CD4-positive, alpha-beta T cell treated with Interleukin-15 for 4 hours (primary cell): Measurements from ENCODE around the gene R3HDM2.

ENCODE experiments used
- DNase-seq: peaks from one replicate; pipeline ENCODE4 v3.0.0-alpha.2; 2020; ENCODE audit warnings: low spot score

R3HDM2 gene

DNA sequence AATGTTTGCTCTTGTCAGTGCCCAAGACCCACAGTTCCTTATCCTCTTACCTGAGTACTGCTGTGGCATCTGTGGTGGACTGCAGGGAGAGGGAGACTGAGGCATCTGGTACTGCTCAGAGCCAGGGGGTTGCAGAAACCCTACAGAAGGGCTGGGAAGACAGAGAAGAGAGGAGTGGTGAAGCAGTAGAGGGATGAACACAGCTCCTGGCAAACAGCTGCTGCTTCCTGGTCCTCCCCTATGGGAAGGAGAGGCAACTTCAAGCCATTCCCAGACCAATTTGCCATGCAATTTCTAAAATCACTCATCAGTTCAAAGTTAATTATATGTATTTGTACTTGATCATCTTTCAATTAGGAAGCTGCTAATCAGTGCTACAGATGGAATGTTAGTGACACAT lies 164.2 kb downstream of the R3HDM2 start:
- no peak for DNase-seq

DNA sequence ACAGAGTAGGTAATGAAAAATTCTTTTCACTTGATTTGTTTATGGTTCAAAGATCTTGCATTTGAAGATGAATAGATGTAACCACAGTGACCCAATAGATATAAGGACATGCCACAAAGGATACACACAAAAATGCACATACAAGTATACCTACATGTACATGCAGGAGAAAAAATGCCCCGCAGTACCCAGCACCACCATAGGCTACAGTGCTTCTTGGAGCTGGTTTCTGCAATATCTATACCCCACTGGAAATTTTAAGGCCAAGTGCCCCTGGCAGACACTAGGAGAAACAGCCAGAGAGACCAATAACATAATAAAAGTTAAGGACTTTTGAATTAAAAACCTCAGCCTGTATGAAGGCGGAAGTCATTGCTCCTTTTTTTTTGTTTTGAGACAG lies 167.7 kb downstream of the R3HDM2 start:
- DNase-seq, result no peak

DNA sequence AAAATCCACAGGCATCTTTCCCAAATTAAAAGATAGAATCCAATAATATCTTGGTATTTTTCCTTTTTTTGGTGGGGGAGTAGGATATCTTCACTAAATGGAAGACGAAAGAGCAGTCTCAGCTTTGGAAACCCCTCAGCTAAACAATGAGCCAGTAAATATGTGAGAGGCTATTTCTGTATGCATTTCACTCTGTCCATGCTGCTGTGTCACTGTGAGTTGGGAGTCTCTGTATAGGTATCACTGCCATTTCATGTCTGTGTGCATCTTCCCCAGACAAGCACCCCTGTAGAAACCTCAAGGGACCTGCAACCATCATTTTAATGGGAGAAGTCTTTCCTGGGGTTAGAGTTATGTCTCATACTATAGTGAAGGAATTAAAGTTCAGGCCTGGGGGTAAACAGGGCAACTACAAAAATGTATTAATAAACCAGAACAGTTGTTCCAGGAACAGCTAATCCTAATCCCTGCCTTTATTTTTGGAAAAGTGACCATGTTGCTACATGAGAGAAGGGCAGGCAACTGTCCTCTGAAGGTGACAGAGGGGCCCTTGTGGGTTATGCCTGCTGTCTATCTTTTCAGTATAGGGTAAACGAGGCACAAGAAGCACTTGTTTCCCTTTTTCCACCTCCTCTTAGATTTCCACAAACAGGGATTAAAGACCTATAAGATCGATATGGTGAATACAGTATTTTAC lies 168.6 kb downstream of the R3HDM2 start:
- no peak for DNase-seq

DNA sequence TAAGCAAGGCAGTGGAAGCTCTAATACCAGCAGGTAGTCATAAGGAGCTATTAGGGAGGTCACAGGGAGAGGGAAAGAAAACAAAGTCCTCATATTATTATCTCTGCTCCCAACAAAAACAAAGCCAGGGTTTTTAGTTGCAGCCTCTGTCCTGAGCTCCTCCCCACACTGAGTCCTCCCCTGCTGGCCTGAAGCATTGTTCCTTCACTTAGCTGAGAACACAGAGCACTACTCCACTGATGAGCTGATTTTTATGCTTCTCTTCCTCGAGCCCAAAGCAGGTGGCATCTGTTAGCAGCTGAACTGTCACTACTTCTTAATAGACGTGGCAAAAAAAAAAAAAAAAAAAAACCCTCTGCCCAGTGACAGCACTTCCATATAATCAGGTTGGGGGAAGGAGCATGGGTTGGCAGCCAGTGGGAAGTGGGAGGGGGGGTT lies 169.4 kb downstream of the R3HDM2 start:
- no peak for DNase-seq

DNA sequence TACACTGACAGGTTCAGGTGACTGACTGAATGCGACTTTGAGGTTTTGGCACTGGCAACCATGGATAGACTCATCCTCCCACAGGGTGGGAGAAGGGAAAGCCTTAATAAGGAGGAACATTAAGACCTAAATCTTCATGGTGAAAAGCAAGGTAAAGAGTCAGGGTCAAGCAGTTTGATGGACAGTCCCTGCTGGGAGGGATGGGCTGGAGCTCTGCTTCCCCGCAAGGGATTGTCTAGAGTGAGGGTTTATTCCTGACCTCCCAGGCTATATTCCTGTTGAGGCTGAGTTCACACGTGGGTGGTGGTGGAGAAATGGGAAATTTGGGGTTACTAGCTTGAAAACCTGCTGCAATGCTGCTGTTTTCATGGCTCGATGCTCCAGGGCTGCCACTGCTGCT lies 170.5 kb downstream of the R3HDM2 start:
- no peak for DNase-seq

DNA sequence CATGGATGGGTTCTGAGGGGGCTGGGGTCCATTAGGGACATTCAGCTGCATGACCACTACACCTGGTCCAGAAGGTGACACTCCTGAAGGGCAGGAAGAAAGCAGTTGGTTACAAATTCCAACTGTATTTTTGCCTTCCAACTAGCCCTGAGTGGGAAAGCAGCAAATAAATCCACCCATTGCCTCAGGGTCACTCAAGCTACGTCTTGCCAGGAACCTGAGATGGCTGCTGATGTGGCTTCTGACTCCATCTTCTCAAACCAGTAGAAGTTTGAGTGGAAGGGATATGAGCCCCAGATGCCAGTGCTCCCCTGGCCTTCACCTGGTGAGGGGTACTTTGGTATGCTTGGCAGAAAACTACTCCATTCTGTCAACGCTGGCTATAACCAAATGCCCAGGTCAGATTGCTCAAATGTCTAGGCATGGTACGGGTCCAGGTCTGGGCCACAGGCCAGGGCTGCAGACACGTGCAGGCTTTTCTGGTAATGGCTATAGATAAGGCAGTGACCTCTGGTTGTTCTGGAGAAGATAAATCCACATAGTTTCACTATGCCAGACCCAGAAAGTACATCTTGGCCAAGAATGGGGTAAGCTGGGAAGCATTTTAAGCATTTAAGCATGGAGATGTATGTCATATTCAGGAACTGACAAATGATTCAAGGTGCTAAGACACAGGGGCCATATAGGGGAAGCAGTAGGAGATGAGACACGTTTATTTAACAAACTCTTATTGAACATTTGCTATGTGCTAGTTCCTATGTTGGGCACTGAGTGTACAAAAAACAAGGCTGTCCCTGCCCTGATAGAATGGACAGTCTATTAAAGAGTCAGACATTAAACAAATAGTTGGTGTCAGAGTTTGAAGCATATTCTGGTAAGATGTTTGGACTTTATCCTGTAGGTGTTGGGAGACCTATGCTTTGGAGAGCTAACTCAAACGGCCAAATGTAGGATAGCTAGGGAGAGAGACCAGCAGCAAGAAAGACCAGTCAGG lies 171.6 kb downstream of the R3HDM2 start:
- DNase-seq, result no peak

DNA sequence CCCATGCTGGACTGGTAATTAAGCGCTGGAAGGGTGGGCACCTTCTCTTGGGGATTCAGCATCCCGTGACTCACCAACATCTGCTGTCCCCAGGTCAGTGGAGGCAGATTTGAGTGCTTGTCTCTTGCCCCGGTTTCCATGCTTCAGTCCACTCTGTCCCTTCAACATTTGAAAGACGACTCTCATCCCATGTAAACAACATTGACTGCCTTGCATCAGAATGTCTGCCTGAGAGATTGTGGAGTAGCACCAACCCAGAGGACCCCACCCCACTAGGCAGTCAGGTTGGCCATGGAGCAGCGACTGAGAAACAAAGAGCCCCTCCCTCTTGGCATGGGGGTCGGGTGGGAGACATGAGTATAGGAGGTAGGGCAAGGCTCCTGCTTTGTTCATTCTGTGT lies 174.9 kb downstream of the R3HDM2 start:
- DNase-seq, result no peak

DNA sequence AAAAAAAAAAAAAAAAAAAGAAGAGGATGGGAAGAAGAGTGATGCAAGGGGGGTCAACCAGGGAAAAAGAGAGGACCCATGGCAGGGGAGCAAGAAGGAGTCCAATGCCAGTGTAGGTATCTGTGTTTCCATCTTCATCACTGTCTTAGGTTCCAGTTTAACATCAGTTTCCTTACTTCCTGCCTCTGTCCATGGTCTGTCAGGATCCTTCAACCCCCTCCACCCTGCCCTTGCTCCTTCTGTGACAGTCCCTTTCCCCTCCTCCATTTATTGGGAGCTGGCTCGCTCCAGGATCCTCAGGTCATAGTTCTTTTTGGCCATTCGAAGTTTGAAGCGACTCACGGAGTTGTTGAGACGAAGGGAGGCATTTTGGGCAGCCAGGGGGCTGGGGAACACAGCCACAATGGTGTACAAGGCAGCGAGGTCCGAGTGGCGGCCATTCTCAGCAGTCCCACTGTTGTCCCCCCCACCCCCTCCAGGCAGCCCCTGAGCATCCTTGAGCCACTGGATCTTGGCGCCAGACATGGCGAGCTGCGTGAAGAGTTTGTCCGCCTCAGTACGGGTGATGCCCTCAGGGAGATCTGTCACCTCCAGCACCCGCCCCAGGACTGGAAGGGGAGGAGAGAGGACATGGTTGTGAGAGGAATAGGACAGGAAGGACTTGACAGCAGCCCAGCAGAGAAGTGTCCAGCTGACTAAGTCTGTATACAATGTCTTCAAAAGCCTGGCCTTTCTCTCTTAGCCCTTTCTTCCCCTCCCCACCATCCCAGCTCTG lies 176.2 kb downstream of the R3HDM2 start:
- no peak for DNase-seq

DNA sequence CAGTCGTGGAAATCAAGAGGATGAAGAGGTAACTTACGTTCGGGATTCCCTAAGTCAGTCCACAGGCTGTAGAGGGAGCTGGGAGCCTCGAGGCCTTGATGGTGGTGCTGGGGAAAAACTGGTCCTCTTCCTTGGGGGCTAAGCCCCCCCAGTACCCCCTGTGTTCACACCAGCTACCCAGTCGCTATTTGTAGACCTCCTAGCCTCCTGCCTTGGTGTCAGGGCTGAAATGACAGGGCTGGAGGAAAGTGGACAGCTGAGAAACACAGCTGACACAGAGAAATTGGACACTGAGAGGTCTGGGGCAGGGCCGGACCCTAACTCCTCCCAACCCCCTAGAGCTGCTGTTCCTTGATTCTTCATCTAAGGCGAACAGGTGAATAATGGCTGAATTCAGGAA lies 179.9 kb downstream of the R3HDM2 start, which contains the start of gene STAC3:
STAC3 (minus strand) TSS at position 232 of the 400 bp plus-strand sequence. CDS start 1,551 bp downstream, outside the sequence.
- DNase-seq, result no peak

DNA sequence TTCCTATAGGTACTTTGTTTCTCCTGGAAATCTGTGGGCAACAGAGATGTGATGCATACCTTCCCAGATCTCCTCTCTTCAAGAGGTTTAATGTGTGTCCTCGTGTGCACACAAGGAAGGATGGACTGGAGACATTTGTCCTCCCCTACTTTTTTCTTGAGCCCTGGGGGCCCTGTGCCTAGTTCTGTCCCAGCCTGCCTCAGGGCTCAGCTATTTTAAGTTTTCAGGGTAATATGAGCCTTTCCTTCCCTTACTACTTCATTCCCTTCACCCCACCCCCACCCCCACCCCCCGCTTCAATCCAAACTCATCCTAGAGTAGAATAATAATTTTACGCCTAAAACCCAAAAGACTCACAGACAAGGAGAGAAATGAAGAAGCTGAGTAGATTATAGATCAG lies 180.3 kb downstream of the R3HDM2 start:
- DNase-seq, result no peak

DNA sequence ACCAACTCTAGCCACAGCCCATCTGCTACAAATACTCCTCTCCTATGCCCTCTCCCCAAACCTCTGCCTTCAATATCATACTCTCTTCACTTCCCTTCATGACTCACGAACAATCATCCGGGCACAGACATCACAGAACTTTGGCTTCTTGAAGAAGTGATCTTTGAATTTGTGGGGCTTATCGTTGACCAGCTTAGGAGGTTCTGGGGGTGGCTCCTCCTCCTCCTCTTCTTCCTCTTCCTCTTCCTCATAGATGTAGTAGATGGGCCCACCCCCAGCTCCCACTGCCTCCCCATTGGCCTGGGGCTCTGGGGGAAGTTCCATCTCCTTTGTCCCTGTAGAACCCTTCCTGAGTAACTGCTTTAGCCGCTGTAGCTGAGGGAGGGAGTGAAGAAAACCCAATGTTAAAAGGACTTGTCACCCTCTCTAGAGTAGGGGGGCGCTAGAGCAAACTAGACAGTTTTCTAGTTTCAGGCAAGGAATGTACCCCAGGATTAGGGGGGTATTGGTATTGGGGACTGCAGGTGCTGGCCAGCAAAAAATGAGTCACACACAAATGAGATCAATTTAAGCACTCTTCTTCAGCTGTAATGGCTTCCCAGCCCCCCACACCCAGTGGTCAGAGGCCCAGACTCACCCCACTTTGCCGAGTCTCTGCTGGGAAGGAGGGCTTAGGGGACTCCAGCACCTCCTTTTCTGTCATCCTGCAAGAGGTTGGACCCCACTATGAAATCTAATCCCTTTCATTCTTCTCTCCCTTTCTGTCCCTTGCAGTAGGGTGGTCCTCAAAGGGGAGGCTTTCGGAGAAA lies 181.7 kb downstream of the R3HDM2 start:
- no peak for DNase-seq

DNA sequence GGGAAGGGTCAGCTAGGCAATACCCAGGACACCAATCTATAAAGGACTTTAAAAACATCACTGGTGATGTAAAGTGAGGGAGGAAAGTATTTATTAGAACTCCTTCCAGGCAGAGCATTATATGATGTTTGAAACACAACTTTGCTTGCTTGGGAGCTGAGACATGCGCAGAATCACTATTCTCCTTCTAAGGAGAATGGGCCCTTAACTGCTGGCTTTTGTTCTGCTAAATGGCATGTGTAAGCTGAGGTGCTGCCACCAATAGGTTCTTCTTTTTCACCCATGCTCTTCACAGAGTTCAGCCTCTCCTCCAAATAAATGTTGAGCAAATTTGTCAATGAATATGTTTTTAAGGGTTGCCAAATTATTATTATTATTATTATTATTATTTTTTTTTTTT lies 183.8 kb downstream of the R3HDM2 start:
- no peak for DNase-seq

DNA sequence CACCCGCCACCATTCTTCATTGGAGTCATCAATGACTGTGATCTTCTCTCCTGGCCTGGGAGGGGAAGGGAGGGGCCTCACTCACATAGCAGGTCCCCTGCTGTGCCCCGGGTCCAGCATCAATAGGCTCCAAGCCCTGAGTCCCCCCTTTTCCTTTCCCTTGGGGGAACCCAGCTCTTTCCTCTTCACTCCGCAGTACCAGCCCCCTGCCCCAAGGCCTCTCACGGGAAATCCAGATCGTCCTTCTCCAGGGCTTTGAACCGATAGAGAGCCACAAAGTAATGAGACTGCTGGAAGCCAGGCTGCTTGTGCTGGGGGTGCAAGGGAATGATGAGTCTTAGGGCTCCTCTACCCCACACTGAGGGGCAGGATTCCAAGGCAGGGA lies 186.5 kb downstream of the R3HDM2 start:
- DNase-seq, result no peak

DNA sequence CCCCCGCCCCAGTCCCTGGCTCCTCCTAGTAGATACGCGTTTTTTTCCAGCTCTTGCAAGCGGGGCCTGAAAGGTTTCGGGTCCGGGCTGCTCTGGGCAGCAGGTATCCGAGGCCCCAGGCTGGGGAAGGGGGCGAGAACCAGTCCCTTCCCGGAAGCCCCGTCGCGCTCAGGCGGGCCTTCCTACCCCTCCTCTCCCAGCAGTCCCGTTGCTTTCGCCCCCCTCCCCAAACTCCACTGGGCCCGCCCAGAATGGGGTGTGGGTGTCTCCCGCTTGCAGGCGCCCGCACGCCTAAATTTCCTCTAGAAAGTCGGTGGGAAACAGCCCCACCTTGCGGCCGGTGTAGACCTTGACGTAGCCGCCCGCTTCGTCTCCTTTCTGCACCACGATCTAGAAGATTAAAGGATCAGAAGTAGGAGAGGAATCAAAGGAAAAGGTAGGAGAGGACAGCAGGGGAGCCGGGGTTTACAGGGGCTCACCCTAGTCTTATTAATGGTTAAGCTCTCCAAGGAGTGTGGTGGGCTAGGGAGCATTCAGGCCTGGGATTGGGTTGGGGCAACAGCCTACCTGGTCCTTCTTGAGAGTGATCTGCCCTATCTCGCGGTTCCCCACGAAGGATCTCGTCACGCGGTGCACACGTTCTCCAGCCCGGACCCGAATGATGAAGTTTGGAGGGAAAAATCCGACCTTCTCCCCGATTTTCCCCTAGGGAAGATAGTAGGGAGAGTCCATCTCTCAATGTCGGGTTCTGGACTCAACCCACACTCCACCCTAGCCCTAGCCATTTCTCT lies 187.1 kb downstream of the R3HDM2 start:
- DNase-seq, result peak; percentile 81

DNA sequence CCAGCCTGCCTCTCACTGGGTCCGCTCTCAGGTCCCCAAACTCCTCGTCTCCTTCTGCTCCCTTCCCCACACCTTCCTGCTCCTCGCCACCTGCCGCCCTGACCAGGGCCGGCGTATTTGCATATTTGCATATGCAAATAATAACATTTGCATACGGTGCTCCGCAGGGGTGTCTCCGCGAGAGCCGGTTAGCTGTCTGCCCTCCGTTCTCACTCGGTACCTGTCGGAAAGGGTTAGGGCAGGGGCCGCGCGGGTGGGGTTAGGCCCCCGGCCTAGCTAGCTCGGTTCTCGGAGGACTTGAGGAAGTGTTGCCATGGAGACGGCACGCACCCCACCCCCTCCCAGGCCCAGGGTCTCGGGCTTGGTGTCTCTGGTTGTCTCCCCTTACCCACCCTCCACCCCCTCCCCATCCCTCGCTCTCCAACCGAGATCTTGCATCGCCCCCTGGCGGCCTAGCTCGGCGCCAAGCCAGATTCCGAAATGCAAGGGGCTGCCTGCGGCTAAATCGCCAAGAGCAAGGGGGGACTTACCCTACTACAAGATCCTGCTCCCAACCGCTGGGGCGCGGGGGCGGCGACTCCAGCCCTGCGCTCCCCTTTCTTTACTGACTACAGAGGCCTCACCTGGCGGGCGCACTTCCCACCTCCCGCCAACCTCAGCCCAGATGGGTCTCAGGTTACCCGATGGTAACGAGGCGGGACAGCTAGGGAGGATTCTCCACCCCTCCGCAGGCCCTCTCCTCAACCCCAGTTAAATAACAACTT lies 188.0 kb downstream of the R3HDM2 start:
- peak; percentile 55 for DNase-seq

DNA sequence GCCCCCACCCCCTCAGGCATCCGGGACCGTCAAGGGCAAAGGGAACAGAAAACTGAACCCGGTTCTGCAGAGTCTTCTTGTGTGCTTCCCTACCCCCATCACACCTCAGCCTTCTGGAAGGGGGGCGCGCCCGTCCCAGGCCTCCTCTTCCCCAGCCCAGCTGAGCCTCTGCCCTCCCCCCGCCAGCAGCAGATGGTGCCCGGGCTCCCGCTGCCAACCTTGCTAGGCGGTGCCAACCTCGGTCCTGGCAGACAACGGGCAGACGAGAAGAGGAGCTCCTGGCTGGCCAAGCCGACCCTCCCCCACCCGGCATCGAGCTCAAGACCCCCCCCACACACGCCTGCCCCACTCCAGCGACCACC lies 188.5 kb downstream of the R3HDM2 start:
- DNase-seq, result no peak

DNA sequence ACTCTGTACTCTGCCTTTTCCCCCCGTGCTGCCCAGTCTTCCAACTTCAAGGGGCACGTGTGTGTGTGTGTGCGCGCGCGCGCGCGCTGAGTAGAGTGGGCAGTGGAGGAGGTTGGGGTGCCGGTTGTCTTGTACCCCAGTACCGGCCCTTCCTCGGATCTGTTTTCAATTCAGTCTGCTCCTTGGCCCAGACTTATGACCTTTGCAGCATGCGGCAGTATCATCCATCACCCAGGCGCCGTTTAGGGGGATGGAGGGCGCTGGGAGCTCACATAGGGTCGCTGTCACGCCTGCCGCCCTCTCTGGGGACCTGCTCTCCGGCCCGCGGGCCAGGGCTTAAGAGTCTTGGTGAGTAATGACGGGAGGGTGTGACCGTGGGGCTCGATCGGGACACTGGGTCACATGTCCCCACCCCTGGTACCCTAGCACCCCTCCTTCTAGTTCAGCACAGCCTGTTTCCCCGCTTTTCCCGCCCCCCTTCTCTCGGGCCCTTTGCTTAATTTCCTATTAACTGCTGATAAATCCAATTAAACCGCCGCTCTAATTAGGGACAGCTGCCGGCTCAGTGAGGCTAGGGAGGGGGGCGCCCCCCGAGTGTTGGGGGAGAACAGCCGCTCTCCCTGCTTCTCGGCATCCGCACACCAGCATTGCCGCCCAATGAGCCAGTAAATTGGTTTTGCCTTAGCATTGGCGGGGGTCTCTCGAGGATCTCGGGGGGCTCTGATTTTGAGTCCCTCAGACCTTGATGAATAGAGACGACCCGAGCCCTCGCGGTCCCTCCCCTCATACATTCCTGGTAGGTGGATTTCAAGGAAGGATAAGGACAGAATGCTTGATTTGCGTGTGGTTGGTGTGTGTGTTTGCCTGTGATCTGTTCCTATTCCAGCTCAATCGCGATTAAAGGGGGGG lies 189.2 kb downstream of the R3HDM2 start:
- DNase-seq, result no peak

DNA sequence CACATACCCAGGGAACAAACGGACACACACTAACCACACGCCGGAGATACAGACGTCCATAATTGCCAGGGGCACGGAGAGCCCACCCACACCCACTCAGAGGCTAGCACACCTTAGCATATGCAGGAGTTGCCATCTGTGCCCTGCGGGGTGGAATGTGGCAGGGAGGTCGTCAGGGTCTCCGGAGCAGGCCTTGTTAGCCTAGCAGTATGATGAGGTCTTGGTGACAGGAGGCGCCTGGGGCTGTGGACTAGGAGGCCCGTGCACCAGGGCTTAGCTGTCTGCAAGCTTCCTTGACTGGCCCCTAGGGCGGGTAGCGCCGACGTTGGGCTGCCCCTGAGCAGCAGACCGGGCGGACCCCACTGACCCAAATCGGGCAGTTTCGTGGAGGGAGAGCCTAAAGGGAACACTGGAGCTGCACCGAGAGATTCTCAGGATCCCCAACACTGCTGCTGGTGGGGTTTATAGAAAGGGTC lies 189.9 kb downstream of the R3HDM2 start:
- DNase-seq, result no peak
